PC-3 (cell line): ENCODE measurements around the gene TMEM233. TPM values are rescaled to one million over a fixed set of nuclear protein-coding genes. Genes with fewer than 3 reads are reported as not detected.
"Not testable (repeated sequence)": the region's sequence is repeated elsewhere in the genome, so short reads cannot be mapped to it uniquely, and the experiment has no call there.

Experiments
- ATAC-seq: fragments of 200-7000 bp; cut with Tn5 transposase; 2 replicates; pipeline ENCODE4 v1.9.1; 2020; ENCODE audit warnings: mild to moderate bottlenecking, moderate library complexity
- BruUV-seq: library from RNA; stranded (reverse); fragments of 400-500 nt; replicated peaks from 2 replicates; lab custom pipeline; 2021; lab: Mats Ljungman, UMichigan
- CTCF ChIA-PET: fragments of 300-600 bp; sonication (Branson Sonifier 250); formaldehyde crosslinking; loops from one replicate; lab custom pipeline; 2022; ENCODE audit warnings: antibody characterized with exemption; lab: Charles Lee
- POLR2A ChIA-PET: fragments of 300-600 bp; sonication (Branson Sonifier 250); formaldehyde crosslinking; loops from one replicate; lab custom pipeline; 2022; ENCODE audit warnings: antibody characterized with exemption; ENCODE audit not compliant: unreplicated experiment; lab: Charles Lee
- DNase-seq: peaks from one replicate; pipeline ENCODE4 v3.0.0-alpha.2; 2015
- H2AFZ ChIP-seq: fragments of 300-600 bp; sonication (generic); 2 replicates; pipeline ENCODE4 v1.6.0; 2016; ENCODE audit warnings: antibody characterized with exemption, low read length
- H3F3A ChIP-seq: fragments of 300-600 bp; sonication (generic); one replicate; pipeline ENCODE4 v1.6.0; 2017; ENCODE audit warnings: antibody characterized with exemption, low read length, control low read depth, mild to moderate bottlenecking; ENCODE audit not compliant: unreplicated experiment
- H3K27ac ChIP-seq: fragments of 300-600 bp; sonication (generic); 2 replicates; pipeline ENCODE4 v1.5.1; 2016; ENCODE audit warnings: mild to moderate bottlenecking, low read length
- H3K27me3 ChIP-seq: fragments of 300-600 bp; sonication (generic); 2 replicates; pipeline ENCODE4 v1.6.1; 2016; ENCODE audit warnings: low read length, mixed read lengths
- H3K36me3 ChIP-seq: fragments of 300-600 bp; sonication (generic); 2 replicates; pipeline ENCODE4 v1.6.1; 2016; ENCODE audit warnings: low read depth, mixed run types, low read length, mixed read lengths
- H3K4me1 ChIP-seq: fragments of 300-600 bp; sonication (generic); 2 replicates; pipeline ENCODE4 v1.5.1; 2016; ENCODE audit warnings: low read length; ENCODE audit not compliant: insufficient read depth
- H3K4me2 ChIP-seq: fragments of 300-600 bp; sonication (generic); 2 replicates; pipeline ENCODE4 v1.6.0; 2016; ENCODE audit warnings: low read length
- H3K4me3 ChIP-seq: fragments of 300-600 bp; sonication (generic); 2 replicates; pipeline ENCODE4 v1.5.1; 2016; ENCODE audit warnings: mild to moderate bottlenecking, low read length, mixed read lengths
- H3K79me2 ChIP-seq: fragments of 300-600 bp; sonication (generic); 2 replicates; pipeline ENCODE4 v1.6.1; 2017; ENCODE audit warnings: low read length, mixed read lengths
- H3K9ac ChIP-seq: fragments of 300-600 bp; sonication (generic); 2 replicates; pipeline ENCODE4 v1.6.0; 2016; ENCODE audit warnings: mild to moderate bottlenecking, low read length
- H3K9me2 ChIP-seq: fragments of 300-600 bp; sonication (generic); replicated peaks from 2 replicates; pipeline ENCODE4 v1.6.1; 2016; ENCODE audit warnings: mixed run types, low read length, mixed read lengths
- H3K9me3 ChIP-seq: fragments of 300-600 bp; sonication (generic); 2 replicates; pipeline ENCODE4 v1.6.1; 2016; ENCODE audit warnings: low read length, mixed read lengths
- H4K20me1 ChIP-seq: fragments of 300-600 bp; sonication (generic); 2 replicates; pipeline ENCODE4 v1.6.1; 2016; ENCODE audit warnings: low read length, mixed read lengths
- EZH2 ChIP-seq: fragments of 300-600 bp; sonication (generic); IDR thresholded peaks from one replicate; pipeline ENCODE4 v1.6.1; 2017; ENCODE audit warnings: antibody characterized with exemption, mild to moderate bottlenecking, low read length; ENCODE audit not compliant: unreplicated experiment
- EZH2phosphoT487 ChIP-seq: fragments of 300-600 bp; sonication (generic); IDR thresholded peaks from 2 replicates; pipeline ENCODE4 v1.6.1; 2018; ENCODE audit warnings: mild to moderate bottlenecking, antibody characterized with exemption, low read length, borderline replicate concordance
- intact Hi-C: fragments of 100-400 bp; cut with micrococcal nuclease; formaldehyde crosslinking; loops from 2 replicates; pipeline ENCODE4 v1.9.0; 2023
- total RNA-seq: library from RNA; depleted of rRNA; stranded (reverse); fragments of >200 nt; gene quantifications from 2 replicates; pipeline ENCODE4 v1.2.3, GENCODE V29; 2014
- TF ChIP-seq, protein P1 (sequence below): fragments of 300-600 bp; sonication (generic); conservative IDR thresholded peaks from 2 replicates; pipeline ENCODE4 v1.5.1; 2017; ENCODE audit warnings: antibody characterized with exemption, low read depth, mild to moderate bottlenecking, low read length

TMEM233 gene
- total RNA-seq, 1 experiment from 2014 or later, result not detected

DNA sequence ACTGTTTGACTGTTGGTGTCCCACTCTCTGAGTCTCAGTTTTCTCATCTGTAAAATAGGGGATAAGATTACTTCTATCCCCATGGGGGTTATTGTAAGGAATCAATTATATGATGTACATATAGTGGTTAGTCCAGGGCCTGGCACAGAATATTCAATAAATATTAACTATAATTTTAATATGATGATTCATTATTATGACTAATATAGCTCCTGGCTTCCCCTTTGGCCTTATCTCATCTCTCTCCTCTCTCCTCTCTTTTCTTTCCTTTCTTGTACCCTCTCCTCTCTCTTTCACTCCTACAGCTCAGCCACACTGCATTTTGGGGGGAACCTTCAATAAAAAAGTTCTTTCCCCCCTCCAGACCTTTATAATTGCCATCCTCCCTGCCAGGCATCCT, 21.1 kb downstream of the TMEM233 start:
- Histone ChIP-seq H2AFZ (no peak overlapping the region), H3K9ac (no peak overlapping the region), H3K27ac (no peak overlapping the region), H3K4me3 (no peak overlapping the region), H3K9me3 (0 out of 2 replicates have a peak, but pooled peaks cover 3% of the 10 kb centered on the region), H3K27me3 (no peaks in the 10 kb centered on the region), H3K36me3 (no peaks in the 10 kb centered on the region), H3K4me1 (peaks cover 19% of the 10 kb centered on the region), H3F3A (no peaks in the 10 kb centered on the region), H3K4me2 (no peak overlapping the region), H4K20me1 (no peaks in the 10 kb centered on the region), H3K79me2 (no peaks in the 10 kb centered on the region), H3K9me2 (no peaks in the 10 kb centered on the region)
- POLR2A ChIA-PET, result no interaction called here
- CTCF ChIA-PET, result interaction anchor here (0.6 kb wide), 1 partner anchor 209 kb away, joined by 3 read pairs; no protein-coding TSS in a partner anchor
- DNase-seq (peak; percentile 59), ATAC-seq (peak; percentile 49)
- intact Hi-C loops, result no loop called here
- no TSS peak for BruUV-seq
- TF ChIP-seq EZH2phosphoT487 (no peak), EZH2 (no peak)
- TF ChIP-seq, protein P1, sequence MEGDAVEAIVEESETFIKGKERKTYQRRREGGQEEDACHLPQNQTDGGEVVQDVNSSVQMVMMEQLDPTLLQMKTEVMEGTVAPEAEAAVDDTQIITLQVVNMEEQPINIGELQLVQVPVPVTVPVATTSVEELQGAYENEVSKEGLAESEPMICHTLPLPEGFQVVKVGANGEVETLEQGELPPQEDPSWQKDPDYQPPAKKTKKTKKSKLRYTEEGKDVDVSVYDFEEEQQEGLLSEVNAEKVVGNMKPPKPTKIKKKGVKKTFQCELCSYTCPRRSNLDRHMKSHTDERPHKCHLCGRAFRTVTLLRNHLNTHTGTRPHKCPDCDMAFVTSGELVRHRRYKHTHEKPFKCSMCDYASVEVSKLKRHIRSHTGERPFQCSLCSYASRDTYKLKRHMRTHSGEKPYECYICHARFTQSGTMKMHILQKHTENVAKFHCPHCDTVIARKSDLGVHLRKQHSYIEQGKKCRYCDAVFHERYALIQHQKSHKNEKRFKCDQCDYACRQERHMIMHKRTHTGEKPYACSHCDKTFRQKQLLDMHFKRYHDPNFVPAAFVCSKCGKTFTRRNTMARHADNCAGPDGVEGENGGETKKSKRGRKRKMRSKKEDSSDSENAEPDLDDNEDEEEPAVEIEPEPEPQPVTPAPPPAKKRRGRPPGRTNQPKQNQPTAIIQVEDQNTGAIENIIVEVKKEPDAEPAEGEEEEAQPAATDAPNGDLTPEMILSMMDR, result no peak

- intact Hi-C loops, result no loop called here
- ChIA-PET POLR2A (no interaction called here), CTCF (no interaction called here)
Observed at GRCh38 chr12:119615518-119616475, 22.2 kb downstream of the TMEM233 start.

GRCh38 chr12:119618328-119618896, 24.8 kb downstream of the TMEM233 start:
- H3K4me3 ChIP-seq, H2AFZ ChIP-seq, H3K36me3 ChIP-seq, H4K20me1 ChIP-seq, H3K79me2 ChIP-seq, intact Hi-C loops, BruUV-seq, DNase-seq, H3K27ac ChIP-seq, CTCF ChIA-PET, H3F3A ChIP-seq, H3K9ac ChIP-seq, H3K9me3 ChIP-seq, ATAC-seq, POLR2A ChIA-PET, H3K9me2 ChIP-seq, H3K4me2 ChIP-seq: not testable (repeated sequence)
- Histone ChIP-seq H3K27me3 (peaks cover 11% of the 10 kb centered on the region), H3K4me1 (peaks cover 16% of the 10 kb centered on the region)

More at GRCh38 chr12:119615518-119616475, 22.2 kb downstream of the TMEM233 start:
- no peaks in the 10 kb centered on the region for H3K79me2 ChIP-seq
- ATAC-seq (no peak), DNase-seq (no peak)
- H3F3A ChIP-seq, result no peaks in the 10 kb centered on the region
- no peak overlapping the region for H3K4me3 ChIP-seq
- H3K4me2 ChIP-seq, result no peak overlapping the region
- no peak overlapping the region for H3K27ac ChIP-seq
- H2AFZ ChIP-seq, result no peak overlapping the region
- no peaks in the 10 kb centered on the region for H4K20me1 ChIP-seq
- H3K9me2 ChIP-seq, result no peaks in the 10 kb centered on the region
- no TSS peak for BruUV-seq
- TF ChIP-seq EZH2 (no peak), EZH2phosphoT487 (no peak)
- TF ChIP-seq, protein P1, result no peak
- H3K9ac ChIP-seq, result no peak overlapping the region
- peaks cover 19% of the 10 kb centered on the region for H3K4me1 ChIP-seq
- no peaks in the 10 kb centered on the region for H3K36me3 ChIP-seq
- H3K9me3 ChIP-seq, result no peaks in the 10 kb centered on the region
- H3K27me3 ChIP-seq, result no peaks in the 10 kb centered on the region
